ENCODE measurements around the gene GTF2H1. TPM values are rescaled to one million over a fixed set of nuclear protein-coding genes. Genes with fewer than 3 reads are reported as not detected.
"Not testable (repeated sequence)": the region's sequence is repeated elsewhere in the genome, so short reads cannot be mapped to it uniquely, and the experiment has no call there.

The GTF2H1 gene
- total RNA-seq, 4 donors from 2014 or later: 38.7 to 62.2 (median 53.4) TPM

- Histone ChIP-seq H3K36me3 (peaks cover 6 to 33% (median 13%) of the 10 kb centered on the region in 3 donors), H3K9me3 (no peaks in the 10 kb centered on the region), H3K4me1 (peaks cover 0 to 47% (median 18%) of the 10 kb centered on the region in 4 donors), H3K4me3 (peak overlapping the region; percentile 85 to 97 (median 94)), H3K27ac (peak overlapping the region; percentile 84 to 99 (median 94)), H3K27me3 (no peaks in the 10 kb centered on the region)
- DNase-seq (ENCODE audit: low spot score in 2 of 2): peak in 1 of 2 donors; percentile 21
- no peak for TF ChIP-seq POLR2A (IDR thresholded peaks at IDR 0.05)
- TF ChIP-seq, protein P1, sequence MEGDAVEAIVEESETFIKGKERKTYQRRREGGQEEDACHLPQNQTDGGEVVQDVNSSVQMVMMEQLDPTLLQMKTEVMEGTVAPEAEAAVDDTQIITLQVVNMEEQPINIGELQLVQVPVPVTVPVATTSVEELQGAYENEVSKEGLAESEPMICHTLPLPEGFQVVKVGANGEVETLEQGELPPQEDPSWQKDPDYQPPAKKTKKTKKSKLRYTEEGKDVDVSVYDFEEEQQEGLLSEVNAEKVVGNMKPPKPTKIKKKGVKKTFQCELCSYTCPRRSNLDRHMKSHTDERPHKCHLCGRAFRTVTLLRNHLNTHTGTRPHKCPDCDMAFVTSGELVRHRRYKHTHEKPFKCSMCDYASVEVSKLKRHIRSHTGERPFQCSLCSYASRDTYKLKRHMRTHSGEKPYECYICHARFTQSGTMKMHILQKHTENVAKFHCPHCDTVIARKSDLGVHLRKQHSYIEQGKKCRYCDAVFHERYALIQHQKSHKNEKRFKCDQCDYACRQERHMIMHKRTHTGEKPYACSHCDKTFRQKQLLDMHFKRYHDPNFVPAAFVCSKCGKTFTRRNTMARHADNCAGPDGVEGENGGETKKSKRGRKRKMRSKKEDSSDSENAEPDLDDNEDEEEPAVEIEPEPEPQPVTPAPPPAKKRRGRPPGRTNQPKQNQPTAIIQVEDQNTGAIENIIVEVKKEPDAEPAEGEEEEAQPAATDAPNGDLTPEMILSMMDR (IDR thresholded peaks at IDR 0.05): no peak
- TF ChIP-seq EP300 (IDR thresholded peaks at IDR 0.05): no peak
- WGBS, 2 donors: 0 to 3% methylated on average over 34 to 36 of the region's 36 CpGs
Observed at GRCh38 chr11:18394928-18395734, 72.8 kb downstream of the GTF2H1 start.

GRCh38 chr11:18395735-18396504, 73.6 kb downstream of the GTF2H1 start:
- WGBS, 2 donors: 0 to 1% methylated on average over 45 to 46 of the region's 46 CpGs
- H3K4me3 ChIP-seq: peak overlapping the region; percentile 85 to 97 (median 94)
- peak overlapping the region; percentile 84 to 99 (median 94) for H3K27ac ChIP-seq
- H3K9me3 ChIP-seq: no peaks in the 10 kb centered on the region
- H3K4me1 ChIP-seq: peaks cover 0 to 47% (median 18%) of the 10 kb centered on the region in 4 donors
- TF ChIP-seq POLR2A (IDR thresholded peaks at IDR 0.05): peak; percentile 73 to 85
- TF ChIP-seq, protein P1 (IDR thresholded peaks at IDR 0.05): no peak
- TF ChIP-seq EP300 (IDR thresholded peaks at IDR 0.05): peak; percentile 95 to 97
- H3K27me3 ChIP-seq: no peaks in the 10 kb centered on the region
- DNase-seq (ENCODE audit: low spot score in 2 of 2): peak; percentile 95 to 96
- H3K36me3 ChIP-seq: peaks cover 6 to 40% (median 13%) of the 10 kb centered on the region in 3 donors

GRCh38 chr11:18397921-18398320, 75.6 kb downstream of the GTF2H1 start:
- Histone ChIP-seq H3K36me3 (peaks cover 6 to 60% (median 17%) of the 10 kb centered on the region in 3 donors), H3K4me3 (no peak overlapping the region), H3K27me3 (no peaks in the 10 kb centered on the region), H3K4me1 (peaks cover 0 to 47% (median 18%) of the 10 kb centered on the region in 4 donors), H3K27ac (no peak overlapping the region), H3K9me3 (no peaks in the 10 kb centered on the region)
- 96% methylated on average over 3 of the region's 3 CpGs for WGBS, 2 donors
- no peak for DNase-seq (ENCODE audit: low spot score in 2 of 2)
- no peak for TF ChIP-seq EP300 (IDR thresholded peaks at IDR 0.05)
- TF ChIP-seq POLR2A (IDR thresholded peaks at IDR 0.05): no peak
- TF ChIP-seq, protein P1 (IDR thresholded peaks at IDR 0.05): no peak

GRCh38 chr11:18401077-18401476, 78.7 kb downstream of the GTF2H1 start:
- not testable (repeated sequence) for H3K27me3 ChIP-seq; H3K27ac ChIP-seq; H3K9me3 ChIP-seq; DNase-seq (ENCODE audit: low spot score in 2 of 2); H3K4me3 ChIP-seq
- Histone ChIP-seq H3K36me3 (peaks cover 11 to 91% (median 37%) of the 10 kb centered on the region in 3 donors), H3K4me1 (peaks cover 0 to 34% (median 10%) of the 10 kb centered on the region in 4 donors)
- WGBS, 2 donors: 96% methylated on average over 9 of the region's 9 CpGs

DNA sequence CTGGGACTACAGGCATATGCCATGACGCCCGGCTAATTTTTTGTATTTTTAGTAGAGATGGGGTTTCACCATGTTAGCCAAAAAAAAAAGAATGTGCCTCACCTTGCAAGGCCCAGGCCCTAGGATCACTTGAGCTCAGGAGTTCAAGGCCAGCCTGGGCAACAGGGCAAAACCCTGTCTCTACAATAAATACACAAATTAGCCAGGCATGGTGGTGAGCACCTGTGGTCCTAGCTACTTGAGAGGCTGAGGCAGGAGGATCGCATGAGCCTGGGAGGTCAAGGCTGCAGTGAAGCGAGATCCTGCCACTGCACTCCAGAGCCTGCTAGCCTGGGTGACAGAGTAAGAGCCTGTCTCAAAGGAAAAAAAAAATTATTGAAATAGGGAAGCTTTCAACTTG, 81.7 kb downstream of the GTF2H1 start:
- no peak overlapping the region for H3K4me3 ChIP-seq
- DNase-seq (ENCODE audit: low spot score in 2 of 2): no peak
- H3K4me1 ChIP-seq: peaks cover 0 to 9% (median 0%) of the 10 kb centered on the region in 4 donors
- TF ChIP-seq, protein P1 (IDR thresholded peaks at IDR 0.05): no peak
- no peak for TF ChIP-seq POLR2A (IDR thresholded peaks at IDR 0.05)
- TF ChIP-seq EP300 (IDR thresholded peaks at IDR 0.05): no peak
- H3K36me3 ChIP-seq: peaks cover 10 to 99% (median 42%) of the 10 kb centered on the region in 3 donors
- H3K9me3 ChIP-seq: no peaks in the 10 kb centered on the region
- no peak overlapping the region for H3K27ac ChIP-seq
- no peaks in the 10 kb centered on the region for H3K27me3 ChIP-seq
- WGBS, 2 donors: 95 to 100% methylated on average over 4 of the region's 4 CpGs

DNA sequence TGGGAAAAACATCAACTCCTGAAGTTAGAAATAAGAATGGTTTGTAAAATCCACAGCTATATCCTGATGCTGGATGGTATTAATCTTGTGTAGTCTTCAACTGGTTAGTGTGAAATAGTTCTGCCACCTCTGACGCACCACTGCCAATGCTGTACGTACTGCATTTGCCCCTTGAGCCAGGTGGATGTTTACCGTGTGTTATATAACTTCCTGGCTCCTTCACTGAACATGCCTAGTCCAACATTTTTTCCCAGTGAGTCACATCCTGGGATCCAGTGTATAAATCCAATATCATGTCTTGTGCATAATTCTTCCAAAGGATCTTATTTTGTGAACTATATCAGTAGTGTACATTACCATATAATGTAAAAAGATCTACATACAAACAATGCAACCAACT, 85.0 kb downstream of the GTF2H1 start:
- H3K27me3 ChIP-seq; H3K4me3 ChIP-seq; H3K9me3 ChIP-seq; H3K4me1 ChIP-seq; H3K27ac ChIP-seq; DNase-seq (ENCODE audit: low spot score in 2 of 2): not testable (repeated sequence)
- H3K36me3 ChIP-seq: peaks cover 5 to 68% (median 28%) of the 10 kb centered on the region in 3 donors
- WGBS, 2 donors: 69 to 78% methylated on average over 3 of the region's 3 CpGs
